Epithelial cell of proximal tubule (primary cell): ENCODE data around the gene POMT2. TPM values are rescaled to one million over a fixed set of nuclear protein-coding genes. Genes with fewer than 3 reads are reported as not detected.
"Not testable (repeated sequence)": the region's sequence is repeated elsewhere in the genome, so short reads cannot be mapped to it uniquely, and the experiment has no call there.

Experiments
- DNase-seq: peaks from one replicate; pipeline ENCODE4 v3.0.0-alpha.2; 2011; ENCODE audit warnings: low read depth
- H3K4me3 ChIP-seq: 2 replicates; pipeline ENCODE4 v1.5.1; 2011; ENCODE audit warnings: low read depth, mild to moderate bottlenecking, low read length
- total RNA-seq: library from RNA; depleted of rRNA; stranded (reverse); fragments of >200 nt; gene quantifications from 2 replicates; pipeline ENCODE4 v1.2.3, GENCODE V29; 2015
- TF ChIP-seq, protein P1 (sequence below): conservative IDR thresholded peaks from 2 replicates; pipeline ENCODE4 v1.5.1; 2012; ENCODE audit warnings: low read depth, mild to moderate bottlenecking, low read length

The POMT2 gene
- total RNA-seq, 1 donor from 2014 or later: 17.8 TPM

DNA sequence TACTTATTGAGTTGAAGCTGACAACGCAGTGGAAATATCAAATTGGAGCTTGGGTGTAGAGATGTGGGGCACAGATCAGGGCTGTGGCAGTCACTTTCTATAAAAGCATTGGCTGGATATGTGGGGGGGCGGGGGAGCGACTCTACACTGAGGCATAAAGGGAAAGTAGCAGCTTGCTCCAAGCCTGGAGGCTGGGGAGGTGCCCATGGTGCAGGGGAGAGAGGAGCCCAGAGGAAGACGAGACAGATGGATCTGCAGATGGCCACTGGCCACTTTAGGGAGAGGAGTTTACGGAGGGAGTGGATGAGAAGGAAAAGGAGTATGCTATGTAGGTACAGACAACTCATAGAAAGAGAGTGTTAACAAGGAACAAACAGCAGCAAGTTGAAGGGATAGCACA is 36.2 kb downstream of the POMT2 start:
- no peak for DNase-seq
- TF ChIP-seq, protein P1, sequence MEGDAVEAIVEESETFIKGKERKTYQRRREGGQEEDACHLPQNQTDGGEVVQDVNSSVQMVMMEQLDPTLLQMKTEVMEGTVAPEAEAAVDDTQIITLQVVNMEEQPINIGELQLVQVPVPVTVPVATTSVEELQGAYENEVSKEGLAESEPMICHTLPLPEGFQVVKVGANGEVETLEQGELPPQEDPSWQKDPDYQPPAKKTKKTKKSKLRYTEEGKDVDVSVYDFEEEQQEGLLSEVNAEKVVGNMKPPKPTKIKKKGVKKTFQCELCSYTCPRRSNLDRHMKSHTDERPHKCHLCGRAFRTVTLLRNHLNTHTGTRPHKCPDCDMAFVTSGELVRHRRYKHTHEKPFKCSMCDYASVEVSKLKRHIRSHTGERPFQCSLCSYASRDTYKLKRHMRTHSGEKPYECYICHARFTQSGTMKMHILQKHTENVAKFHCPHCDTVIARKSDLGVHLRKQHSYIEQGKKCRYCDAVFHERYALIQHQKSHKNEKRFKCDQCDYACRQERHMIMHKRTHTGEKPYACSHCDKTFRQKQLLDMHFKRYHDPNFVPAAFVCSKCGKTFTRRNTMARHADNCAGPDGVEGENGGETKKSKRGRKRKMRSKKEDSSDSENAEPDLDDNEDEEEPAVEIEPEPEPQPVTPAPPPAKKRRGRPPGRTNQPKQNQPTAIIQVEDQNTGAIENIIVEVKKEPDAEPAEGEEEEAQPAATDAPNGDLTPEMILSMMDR: no peak
- H3K4me3 ChIP-seq: no peak overlapping the region

DNA sequence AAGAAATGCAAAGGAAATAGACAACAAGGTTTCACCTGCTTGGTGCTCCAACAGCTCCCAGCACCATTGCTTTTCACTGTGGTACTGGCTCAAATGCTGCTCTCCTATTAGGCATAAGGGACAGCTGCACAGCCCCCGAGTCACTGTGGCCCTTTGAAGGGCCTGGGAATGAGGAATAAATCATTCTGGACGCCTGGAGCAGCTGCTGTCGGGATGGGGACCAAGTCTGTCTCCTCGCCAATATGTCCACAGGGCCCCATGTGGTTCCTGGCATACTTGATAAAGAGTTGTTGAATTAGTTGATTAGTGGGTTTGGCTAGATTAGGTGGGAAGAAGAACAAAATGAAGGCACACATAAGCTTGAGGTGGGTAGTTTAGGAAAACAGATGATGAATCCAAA is 36.6 kb downstream of the POMT2 start:
- no peak for DNase-seq
- H3K4me3 ChIP-seq: no peak overlapping the region
- TF ChIP-seq, protein P1: no peak

DNA sequence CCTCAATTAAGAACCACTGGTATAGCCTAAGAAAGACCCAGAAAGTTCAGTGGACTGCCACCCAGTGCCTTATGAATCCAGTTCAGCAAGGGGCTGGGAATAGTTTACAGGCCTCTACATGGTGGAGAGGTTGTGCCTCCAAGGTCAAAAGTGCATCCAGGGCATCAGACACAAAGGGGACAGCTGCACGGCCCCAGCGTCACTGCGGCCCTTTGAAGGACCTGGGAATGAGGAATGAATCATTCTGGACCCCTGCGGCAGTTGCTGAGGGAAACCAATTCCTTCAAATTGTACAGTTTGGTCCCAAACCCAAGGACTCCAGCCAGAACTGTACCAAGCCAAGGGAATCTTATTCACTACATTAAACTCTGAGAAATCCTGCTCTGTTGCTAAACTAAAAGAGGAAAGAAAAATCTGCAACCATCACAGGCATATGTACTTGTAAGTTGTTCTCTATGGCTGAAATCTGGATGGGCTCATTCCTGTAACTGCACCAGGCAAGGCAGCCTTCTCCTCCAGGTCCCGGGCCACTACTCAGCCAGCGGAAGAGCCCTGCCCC is 38.8 kb downstream of the POMT2 start:
- TF ChIP-seq, protein P1: no peak
- DNase-seq: no peak
- H3K4me3 ChIP-seq: no peak overlapping the region

DNA sequence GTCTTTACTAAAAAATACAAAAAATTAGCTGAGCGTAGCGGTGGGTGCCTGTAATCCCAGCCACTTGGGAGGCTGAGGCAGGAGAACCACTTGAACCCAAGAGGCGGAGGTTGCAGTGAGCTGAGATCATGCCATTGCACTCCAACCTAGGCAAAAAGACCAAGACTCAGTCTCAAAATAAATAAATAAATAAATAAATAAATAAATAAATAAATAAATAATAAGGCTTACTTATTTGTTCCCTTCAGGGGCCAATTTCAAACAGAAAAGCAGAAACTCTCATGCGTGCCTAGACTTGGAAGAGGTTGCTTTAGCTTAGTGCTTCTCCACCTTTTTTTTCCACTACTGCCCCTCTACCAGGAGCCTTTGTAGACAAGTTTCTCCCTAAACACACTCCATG is 39.8 kb downstream of the POMT2 start:
- DNase-seq, H3K4me3 ChIP-seq: not testable (repeated sequence)

DNA sequence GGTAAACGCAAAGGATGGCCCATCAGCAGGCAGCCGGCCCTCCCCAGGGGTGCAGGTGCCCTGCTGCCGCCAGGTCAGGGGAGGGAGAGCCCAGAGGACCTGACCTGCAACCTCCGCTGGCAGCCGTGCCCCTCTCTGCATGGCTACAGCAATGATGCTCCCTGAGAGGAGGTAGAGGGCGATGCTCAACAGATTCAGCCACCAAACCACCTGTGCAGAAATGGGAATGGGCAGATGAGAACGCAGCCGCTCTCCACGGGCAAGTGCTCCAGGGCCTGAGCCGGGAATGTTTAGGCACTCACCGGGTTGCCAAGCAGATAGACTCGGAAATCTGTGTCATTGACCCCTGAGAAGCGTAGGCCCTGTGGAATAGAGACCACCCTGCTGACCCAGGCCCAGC is 41.0 kb downstream of the POMT2 start:
- DNase-seq: no peak
- H3K4me3 ChIP-seq: no peak overlapping the region
- TF ChIP-seq, protein P1: no peak

DNA sequence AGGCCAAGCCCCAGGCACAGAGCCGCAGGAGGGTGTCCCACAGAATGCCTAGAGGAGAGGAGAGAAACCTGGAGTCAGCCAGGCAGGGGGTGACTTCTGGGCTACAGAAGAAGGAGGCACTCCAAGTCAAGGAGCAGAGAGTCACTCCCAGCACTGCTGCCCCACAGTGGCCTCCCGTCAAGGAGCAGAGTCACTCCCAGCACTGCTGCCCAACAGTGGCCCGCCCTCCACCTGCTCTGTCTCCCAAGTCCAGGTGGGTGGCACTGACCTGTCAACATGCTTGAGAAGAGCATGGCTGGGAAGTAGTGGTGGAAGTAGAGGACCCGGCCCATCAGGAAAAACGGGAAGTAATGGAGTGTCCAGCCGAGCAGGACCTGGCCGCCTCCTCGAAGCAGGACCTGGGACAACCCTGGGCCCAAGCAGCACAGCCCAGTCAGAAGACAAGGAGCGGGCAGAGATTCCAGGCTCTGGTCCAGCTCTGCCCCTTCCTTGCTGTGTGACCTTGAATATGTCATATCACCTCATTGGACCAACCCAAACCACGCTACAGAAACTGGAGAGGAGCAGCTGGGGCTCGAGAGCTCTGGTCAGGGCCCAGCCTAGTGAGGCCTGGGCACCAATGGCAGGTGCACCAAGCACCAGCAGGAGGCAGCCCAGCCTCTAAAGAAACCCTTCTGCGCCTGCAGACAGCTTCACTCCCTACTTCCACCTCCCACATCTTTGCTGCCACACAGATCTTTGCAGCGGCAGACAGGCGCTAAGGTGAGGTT is 42.0 kb downstream of the POMT2 start:
- TF ChIP-seq, protein P1: no peak
- DNase-seq: no peak
- H3K4me3 ChIP-seq: no peak overlapping the region

DNA sequence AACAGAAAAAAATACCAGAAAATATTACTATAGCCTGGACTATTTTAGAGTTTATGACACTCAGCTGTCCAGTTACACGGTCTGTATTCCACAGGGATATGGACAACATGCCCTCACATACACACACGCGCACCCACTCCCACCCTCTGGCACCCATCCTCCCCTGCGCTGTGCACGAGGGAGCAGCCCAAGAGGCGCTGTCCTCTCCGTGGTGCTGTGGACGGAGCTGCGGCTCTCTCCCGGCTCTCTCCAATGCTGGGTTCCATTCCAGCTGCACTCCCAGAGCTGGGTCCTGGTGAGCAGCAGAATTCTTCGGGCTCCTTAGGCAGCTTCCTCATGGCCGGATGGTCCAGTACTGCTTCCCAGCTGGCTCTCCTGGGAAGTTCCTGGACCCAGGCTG is 43.7 kb downstream of the POMT2 start:
- TF ChIP-seq, protein P1: no peak
- DNase-seq: no peak
- no peak overlapping the region for H3K4me3 ChIP-seq
